HFF-Myc (cell line): Measurements from ENCODE around the gene TNIK.
A peak's percentile ranks its signal among the peaks of the same experiment; 100 is the strongest.
"Not testable (repeated sequence)": the region's sequence is repeated elsewhere in the genome, so short reads cannot be mapped to it uniquely, and the experiment has no call there.

Experiments
- DNase-seq: peaks from one replicate; pipeline ENCODE4 v3.0.0-alpha.2; 2011; ENCODE audit warnings: low read depth; ENCODE audit errors: extremely low read depth
- H3K4me3 ChIP-seq: replicated peaks from 2 replicates; pipeline ENCODE4 v1.5.1; 2011; ENCODE audit warnings: low read depth, mild to moderate bottlenecking, control low read depth, low read length
- CTCF ChIP-seq: IDR thresholded peaks from 2 replicates; pipeline ENCODE4 v1.5.1; 2012; ENCODE audit warnings: mild to moderate bottlenecking, low read depth, low read length, control low read depth; ENCODE audit errors: missing control alignments

The TNIK gene

GRCh38 chr3:171289291-171289690 is 170.9 kb downstream of the TNIK start:
- no peak for DNase-seq
- no peak for TF ChIP-seq CTCF
- H3K4me3 ChIP-seq: no peak overlapping the region

DNA sequence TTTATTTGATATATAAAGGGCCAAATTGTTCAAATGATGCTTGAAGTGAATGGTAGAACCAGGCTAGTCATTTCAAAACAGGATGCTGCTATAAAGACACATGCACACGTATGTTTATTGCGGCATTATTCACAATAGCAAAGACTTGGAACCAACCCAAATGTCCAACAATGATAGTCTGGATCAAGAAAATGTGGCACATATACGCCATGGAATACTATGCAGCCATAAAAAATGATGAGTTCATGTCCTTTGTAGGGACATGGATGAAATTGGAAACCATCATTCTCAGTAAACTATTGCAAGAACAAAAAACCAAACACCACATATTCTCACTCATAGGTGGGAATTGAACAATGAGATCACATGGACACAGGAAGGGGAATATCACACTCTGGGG is 172.4 kb downstream of the TNIK start:
- H3K4me3 ChIP-seq, DNase-seq: not testable (repeated sequence)

GRCh38 chr3:171286580-171287249 is 173.5 kb downstream of the TNIK start:
- H3K4me3 ChIP-seq: no peak overlapping the region
- TF ChIP-seq CTCF: no peak

DNA sequence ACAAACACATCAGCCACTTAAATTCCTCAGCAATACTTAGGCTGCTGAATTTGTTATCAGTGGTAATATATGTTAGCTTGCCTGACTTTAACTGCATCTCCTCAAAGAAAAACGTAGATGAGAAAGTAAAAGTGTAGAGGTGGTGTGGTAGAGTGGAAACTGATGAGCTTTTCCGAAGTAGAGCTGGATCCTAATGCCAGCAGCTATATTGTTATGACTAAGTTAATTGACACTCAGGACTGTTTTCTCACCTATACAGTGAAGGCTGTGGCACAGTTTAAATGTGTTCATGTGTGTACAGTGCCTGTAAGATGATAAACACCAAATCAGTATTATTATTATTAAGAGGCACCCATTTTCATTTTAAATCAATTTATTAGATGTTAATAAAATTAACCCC is 174.9 kb downstream of the TNIK start:
- no peak overlapping the region for H3K4me3 ChIP-seq
- no peak for TF ChIP-seq CTCF
- DNase-seq: no peak

More at GRCh38 chr3:171286580-171287249, 173.5 kb downstream of the TNIK start:
- no peak for DNase-seq

DNA sequence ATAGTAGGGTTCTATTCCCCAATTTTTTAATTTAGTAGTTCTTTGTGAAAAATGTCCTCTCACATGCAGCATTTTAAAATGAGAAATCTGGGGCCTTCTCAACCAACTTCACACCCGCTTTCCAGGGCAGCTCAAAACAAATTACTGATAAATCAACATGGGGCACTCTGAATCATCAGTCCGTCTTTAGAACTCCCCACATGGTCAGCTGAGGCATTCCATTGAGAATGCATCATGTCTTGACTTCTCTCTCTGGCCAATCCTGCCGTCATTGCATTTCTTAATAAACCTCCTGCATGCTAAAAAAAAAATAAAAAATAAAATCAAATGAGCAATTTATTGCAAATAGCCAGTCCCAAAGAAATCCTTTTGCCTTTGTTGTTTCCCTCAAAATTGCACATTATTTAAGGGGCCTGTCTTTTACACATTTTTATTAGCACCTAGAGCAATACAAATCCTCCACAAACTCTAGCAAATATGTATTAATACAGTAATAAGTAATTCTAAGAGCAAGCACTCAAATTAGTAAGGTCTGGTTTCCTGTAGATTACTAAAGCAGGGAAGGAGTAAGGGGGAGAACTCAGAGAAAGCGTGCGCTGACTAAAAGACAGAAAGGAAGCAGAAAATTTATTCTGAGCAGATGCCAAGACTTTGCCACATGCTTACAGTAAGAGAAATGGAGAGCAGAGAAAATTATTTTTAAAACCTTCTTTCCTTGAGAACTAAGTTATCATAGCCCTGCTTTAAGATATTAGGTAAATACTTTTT is 175.7 kb downstream of the TNIK start:
- no peak for TF ChIP-seq CTCF
- DNase-seq: peak; percentile 66
- no peak overlapping the region for H3K4me3 ChIP-seq

- TF ChIP-seq CTCF: no peak
- H3K4me3 ChIP-seq: no peak overlapping the region
Measured at GRCh38 chr3:171283848-171284222, 176.4 kb downstream of the TNIK start.

DNA sequence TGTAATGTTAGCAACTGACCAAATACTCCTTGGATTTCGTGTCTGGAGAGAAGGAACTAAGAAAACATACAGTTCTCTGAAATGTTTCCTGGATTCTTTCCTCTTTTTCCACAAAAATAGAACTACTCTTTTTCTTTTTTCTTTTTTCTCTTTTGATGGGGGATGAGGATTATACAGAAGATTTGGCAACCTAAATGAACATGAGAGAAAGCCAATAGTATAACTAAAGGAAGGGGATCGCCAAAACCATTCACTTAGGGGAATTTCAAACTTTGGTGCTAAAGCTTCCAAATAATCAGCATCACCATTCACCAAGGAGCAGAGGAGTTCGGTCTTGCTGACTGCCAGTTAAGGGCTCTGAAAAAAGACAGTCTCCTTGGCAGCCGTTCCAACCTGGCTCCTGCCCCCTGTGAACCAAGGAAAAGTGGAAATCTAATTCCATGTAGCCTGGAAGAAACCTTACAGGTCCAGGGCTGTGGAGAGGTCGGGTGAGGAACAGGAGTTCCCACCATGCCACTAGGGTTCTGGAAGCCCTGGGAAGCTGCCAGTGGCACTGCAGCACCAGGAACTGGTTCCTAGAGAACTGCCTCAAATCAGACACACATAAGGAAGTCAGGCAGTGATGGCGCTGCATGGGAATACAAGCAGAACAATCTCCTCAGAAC is 176.9 kb downstream of the TNIK start:
- TF ChIP-seq CTCF: no peak
- no peak for DNase-seq
- H3K4me3 ChIP-seq: no peak overlapping the region

More at GRCh38 chr3:171283848-171284222, 176.4 kb downstream of the TNIK start:
- no peak for DNase-seq
